GM19467 (cell line): ENCODE data around the gene KRT33B.
"Not testable (repeated sequence)": the region's sequence is repeated elsewhere in the genome, so short reads cannot be mapped to it uniquely, and the experiment has no call there.

Experiments used
- ATAC-seq: cut with Tn5 transposase; IDR thresholded peaks from one replicate; pipeline ENCODE4 v1.9.1; 2021; ENCODE audit warnings: mild to moderate bottlenecking, moderate library complexity; ENCODE audit not compliant: unreplicated experiment

Gene KRT33B

DNA sequence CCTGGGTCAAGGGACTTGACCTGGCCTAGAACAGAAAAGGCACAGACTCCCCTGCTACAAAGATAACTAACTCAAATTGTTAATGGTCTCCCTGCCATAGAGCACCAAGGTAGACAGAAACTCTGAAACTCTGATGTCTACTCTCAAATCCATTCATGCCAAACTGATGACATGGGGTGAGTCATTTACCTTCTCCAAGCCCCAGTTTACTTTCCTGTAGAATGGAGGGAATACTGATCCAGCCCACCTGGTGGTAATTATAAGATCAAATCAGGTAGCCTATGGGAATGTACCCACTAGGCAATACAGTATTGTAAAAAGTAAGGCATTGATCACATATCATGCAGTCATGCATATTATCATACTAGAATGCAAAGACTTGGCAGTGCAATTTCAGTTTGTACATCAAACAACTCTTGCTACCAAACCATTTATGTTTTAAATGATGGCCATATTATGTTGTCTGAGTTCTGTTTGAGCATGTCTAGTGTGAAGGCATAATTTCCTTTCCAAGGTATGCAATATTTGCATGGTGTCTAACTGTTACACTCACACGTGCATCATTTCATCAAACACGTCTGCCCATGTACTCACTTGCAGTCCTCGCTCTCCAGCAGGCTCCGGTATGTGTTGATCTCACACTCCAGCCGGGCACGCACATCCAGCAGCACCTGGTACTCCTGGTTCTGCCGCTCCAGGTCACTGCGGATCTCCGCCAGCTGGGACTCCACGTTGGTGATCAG is 24.8 kb upstream of the KRT33B start:
- no peak for ATAC-seq

DNA sequence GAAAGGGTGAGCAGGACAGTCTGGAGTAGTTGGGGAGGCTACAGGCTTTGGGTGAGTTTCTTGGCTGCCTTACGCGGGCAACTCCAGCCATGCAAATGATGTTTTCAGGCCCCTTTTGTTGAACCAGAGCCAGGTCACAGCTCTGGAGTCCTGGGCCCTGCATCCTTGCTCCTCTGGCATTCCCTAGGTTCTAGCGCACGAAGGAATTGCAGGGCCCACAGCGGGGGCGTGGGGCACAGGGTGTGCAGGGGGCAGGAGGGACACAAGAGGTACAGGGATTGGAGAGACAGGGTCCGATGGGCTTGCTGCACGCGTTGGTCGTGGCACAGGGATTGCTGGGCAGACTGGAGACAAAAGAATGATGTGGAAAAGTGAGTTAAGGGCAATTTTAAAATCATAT is 24.2 kb upstream of the KRT33B start:
- no peak for ATAC-seq

DNA sequence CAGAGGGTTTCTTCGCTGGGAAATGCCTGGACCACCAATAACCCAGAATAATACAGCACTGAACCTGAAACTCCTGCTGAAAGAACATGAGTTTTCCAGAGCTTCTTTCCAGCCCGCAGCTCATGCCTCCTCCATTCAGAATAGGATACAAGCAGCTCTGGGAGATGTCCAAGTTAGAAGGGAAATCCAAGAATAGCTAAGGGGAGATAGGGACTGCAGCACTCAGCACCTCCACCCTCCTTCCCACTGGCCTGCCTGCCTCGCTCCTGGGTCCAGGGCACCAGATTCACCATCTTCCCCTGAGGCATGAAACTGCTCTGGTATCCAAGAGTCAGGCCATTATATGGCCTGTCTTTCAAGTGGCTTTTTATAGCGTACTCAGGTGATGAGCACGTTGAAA is 23.7 kb upstream of the KRT33B start:
- ATAC-seq, result no peak

DNA sequence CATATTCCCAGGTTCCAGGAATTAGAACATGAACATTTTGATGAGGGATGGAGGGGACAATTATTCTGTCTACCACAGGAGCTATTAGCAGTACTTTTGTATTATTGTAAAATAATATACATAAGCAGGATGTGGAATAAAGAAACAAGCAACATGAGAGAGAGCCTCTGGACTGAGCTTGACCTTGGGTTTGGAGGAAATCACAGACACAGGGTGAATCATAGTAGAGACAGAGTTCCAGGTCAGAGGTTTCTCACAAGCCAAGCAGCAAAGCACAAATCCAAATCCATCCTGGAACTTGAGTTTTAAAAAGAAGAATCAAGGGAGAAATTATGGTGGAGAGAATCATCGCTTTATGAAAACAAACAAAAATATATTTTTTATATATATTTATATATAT is 22.7 kb upstream of the KRT33B start:
- ATAC-seq, result no peak

DNA sequence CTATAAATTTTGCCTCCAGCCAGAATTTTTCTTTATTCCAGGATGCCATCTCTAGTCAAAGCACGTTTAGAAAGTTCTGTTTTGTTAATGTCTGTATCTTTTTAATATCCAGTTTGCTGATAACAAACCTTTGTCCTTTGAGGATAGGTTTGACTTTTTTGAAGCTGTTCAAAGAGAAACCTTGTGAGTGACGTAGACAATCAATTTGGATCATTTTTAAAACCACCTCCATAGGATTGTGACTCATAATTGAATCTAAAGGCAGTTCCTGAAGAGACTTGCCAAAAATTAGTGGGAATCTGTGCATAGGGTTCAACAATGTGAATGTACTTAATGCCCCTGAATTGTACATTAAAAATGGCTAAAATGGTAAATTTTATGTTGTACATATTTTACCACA is 21.9 kb upstream of the KRT33B start:
- no peak for ATAC-seq

GRCh38 chr17:41390411-41390938 is 20.9 kb upstream of the KRT33B start:
- ATAC-seq, result no peak

DNA sequence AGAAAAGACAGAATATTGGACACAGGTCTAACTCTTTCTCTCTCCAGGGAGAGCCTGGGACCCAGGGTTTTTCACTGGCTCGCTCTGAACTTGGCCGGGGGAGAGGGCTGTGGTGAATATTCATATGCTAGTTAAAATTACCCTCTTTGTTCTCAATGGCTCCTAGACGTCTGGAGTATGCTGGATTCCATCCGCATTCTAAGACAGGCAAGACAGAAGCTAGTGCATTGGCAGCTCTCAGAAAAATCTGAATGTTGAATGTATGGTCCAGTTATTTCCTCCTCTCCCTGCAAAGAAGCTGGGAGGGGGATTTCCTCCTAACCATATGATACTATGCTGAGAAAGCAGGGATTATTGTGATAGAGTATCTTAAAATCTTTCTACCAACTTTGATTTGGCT is 18.1 kb upstream of the KRT33B start:
- ATAC-seq, result no peak

DNA sequence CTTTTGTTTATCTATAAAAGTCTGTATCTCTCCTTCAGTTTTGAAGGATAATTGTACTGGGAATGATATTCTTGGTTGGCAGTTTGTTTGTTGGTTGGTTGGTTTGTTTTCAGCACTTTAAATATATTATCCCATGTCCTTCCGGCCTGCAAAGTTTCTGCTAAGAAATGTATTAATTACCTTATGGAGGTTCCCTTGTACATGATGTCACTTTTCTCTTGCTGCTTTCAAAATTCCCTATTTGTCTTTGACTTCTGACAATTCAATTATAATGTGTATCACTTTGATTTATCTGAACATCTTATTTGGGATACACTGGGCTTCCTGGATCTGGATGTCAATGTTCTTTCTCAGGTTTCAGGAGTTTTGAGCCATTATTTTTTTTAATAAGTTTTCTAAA is 16.6 kb upstream of the KRT33B start:
- ATAC-seq, result no peak

GRCh38 chr17:41383690-41384089 is 14.1 kb upstream of the KRT33B start:
- ATAC-seq, result no peak

- ATAC-seq, result no peak
Measured at GRCh38 chr17:41382394-41382793, 12.8 kb upstream of the KRT33B start.

- not testable (repeated sequence) for ATAC-seq
Measured at GRCh38 chr17:41381943-41382342, 12.3 kb upstream of the KRT33B start, which contains the start of gene KRT34. TSS of gene KRT34 (minus strand) at chr17:41382306. CDS start at chr17:41382246, 60 bp downstream.

- ATAC-seq, result not testable (repeated sequence)
Measured at GRCh38 chr17:41380091-41380490, 10.5 kb upstream of the KRT33B start.

- no peak for ATAC-seq
Measured at GRCh38 chr17:41377546-41377945, 7.9 kb upstream of the KRT33B start.

DNA sequence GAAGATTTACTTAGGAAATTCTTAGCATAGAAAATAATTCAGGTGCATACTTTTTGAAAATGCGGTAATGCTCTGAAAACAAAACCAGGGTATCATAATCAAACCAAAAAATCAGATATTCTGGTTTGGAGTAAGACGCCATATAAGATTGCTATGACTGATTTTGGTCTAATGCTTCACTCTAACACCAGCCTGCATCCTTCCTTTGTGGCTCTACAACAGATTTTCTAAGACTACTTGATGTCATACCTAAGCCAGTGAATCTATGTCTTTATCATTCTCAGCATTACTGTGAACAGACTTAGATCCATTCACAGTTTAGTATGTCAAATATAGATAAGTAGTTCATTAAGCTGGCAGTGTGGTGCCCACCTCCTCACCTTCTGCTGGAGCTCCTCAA is 590 bp downstream of the KRT33B start:
- no peak for ATAC-seq

GRCh38 chr17:41367426-41368075 is 2.1 kb downstream of the KRT33B start:
- ATAC-seq, result no peak

DNA sequence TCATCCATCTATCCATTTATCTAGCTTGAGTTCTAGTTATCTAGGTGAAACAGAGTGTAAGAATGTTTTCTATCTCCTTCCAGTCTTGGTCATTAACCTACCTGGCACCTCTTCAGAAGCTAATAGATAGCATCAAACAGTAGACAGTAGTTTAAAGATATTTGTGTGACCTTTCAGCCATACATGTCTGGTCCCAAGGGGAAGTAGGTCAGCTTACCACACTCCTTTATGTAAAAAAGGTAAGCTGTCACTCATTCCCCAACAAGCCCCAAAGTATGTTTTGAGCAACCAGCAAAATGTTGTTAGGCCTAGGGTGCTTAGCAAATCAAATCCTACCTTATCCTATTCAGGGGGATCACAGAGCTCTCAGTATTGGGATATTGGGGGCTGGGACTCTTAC is 3.5 kb downstream of the KRT33B start:
- no peak for ATAC-seq

DNA sequence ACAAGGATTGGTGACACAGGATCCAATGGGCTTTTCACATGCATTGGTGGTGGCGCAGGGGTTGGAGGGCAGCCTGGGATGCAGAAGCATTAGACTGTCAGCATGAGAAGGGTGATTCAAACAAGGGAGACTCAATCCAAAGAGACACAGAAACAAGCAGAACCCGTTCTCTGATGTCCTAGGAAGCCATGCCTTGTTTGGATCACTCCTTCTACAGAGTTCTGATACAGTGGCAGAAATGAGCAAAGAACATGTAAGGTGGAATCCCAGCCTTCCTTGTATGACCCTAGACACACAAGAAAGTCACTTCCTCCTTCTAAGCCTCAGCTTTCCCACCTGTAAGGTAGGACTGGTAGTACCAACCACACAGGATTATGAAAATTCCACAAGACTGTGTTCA is 5.7 kb downstream of the KRT33B start:
- ATAC-seq, result no peak

DNA sequence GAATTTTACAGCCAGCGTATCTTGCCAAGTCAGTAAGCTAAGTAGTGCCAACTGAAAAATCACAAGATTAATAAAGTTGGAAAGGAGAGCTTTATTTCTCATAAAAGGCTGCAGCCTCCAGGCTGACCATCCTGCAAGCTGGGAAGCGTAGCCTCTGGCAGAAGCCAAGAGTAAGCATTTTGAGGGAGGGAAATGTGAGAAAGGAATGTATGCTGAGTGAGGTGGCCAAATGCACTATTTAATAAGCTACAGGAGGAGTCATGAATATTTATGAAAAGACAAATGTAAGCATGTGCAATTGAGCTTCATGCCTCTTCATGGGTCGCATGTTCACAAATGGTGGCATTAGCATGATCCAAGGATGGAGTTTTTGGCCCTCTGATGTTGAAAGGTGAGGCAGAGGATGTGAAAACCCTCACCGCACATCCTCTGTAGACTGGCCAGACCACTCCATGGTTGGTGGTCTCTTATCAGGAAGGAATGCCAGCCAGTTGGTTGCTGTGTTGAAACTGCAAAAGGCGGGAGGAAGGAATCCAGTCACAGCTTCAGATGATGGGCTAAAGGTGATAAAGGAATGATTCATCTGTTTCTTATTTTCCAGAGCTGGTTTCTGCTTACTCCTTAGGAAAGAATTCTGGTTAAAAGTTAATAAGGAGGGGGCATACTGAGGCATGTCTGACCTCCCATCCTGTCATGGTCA is 9.2 kb downstream of the KRT33B start:
- ATAC-seq, result no peak

DNA sequence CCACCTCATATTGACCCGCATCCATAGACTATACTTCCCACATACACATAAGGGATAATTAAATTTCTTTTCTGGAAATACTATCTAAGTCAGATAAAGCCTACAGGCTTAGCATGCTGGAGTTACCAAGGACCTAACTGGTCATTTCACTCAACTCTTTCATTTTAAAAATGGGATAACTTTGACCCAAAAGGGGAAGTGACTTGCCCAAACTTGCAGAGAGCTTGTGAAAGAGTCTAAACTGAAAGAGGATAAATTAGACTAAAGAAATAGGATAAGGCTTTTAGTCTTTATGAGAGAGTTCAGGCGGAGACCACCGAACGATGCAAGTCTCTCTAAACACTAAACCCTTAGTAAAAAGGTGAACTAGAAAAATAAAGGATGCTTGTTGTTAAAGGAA is 15.1 kb downstream of the KRT33B start:
- no peak for ATAC-seq

DNA sequence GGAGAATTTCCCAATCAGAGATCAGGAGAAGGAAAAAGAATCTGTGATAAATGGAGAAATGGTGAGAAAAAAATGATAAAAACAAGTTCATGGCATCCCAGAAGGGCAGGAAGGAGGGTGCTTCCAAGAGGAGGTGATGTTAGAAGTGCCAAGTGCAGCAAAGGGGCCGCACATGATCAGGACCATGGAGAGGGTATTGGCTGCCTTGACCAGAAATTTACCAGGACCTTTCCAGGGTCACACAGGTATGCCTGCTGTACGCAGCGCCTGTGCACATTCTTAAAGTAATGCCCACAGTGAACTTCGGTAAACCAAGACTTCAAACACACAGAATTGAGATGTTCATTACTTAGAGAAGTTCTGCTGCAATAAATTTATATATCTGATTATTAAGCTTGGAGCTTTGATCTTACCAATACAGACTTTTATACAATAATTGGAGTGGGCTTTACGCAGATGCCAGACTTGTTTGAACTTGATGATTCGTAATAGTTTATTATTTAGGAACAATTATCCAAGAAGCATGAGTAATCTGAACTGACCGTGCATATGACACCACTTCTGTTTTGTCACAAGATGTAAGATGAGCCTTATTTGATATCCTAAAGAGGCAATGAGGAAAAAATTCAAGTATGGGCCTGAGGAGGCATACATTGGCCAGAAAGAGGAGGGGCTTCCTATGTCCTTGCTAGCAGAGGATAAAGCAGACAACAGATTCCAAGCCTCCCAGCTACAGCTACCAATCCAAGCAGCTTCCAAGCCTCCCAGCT is 16.8 kb downstream of the KRT33B start:
- no peak for ATAC-seq

- ATAC-seq, result no peak
Measured at GRCh38 chr17:41351177-41351576, 18.4 kb downstream of the KRT33B start.
